Endothelial cell of umbilical vein (primary cell): Measurements from ENCODE around the gene CLN3. TPM values are rescaled to one million over a fixed set of nuclear protein-coding genes. Genes with fewer than 3 reads are reported as not detected.

Experiments used
- BruUV-seq: library from RNA; stranded (reverse); fragments of 400-500 nt; replicated peaks from 2 replicates; lab custom pipeline; 2021; lab: Mats Ljungman, UMichigan
- CTCF ChIA-PET: fragments of 300-600, 350-600 bp; sonication (Branson Sonifier 250); formaldehyde crosslinking; loops from one replicate; lab custom pipeline; 2021; ENCODE audit warnings: antibody characterized with exemption, inconsistent platforms; lab: Charles Lee
- POLR2A ChIA-PET: fragments of 300-600, 350-600 bp; sonication (Branson Sonifier 250); formaldehyde crosslinking; loops from one replicate; lab custom pipeline; 2021; ENCODE audit warnings: antibody characterized with exemption, inconsistent platforms; lab: Charles Lee
- DNase-seq: peaks from one replicate; pipeline ENCODE4 v3.0.0-alpha.2; 2011; ENCODE audit warnings: low read depth, low spot score
- FAIRE-seq: peaks from 2 replicates; lab custom pipeline; 2011; peaks lifted over from hg19 to GRCh38; lab: Jason Lieb, UNC
- H2AFZ ChIP-seq: 2 replicates; pipeline ENCODE4 v1.6.0; 2012; ENCODE audit warnings: low read depth, low read length, control low read depth, inconsistent platforms
- H3K27ac ChIP-seq: 2 replicates; pipeline ENCODE4 v1.5.1; 2011; ENCODE audit warnings: low read depth, mild to moderate bottlenecking, control low read depth, low read length, moderate library complexity; ENCODE audit not compliant: insufficient read depth
- H3K27me3 ChIP-seq, 2 experiments: 2 replicates each; pipeline versions ENCODE4 v1.6.0 to v1.6.1; 2011; ENCODE audit warnings: low read length in 2 of 2, mixed read lengths in 1 of 2; ENCODE audit not compliant: control insufficient read depth in 2 of 2, insufficient read depth in 2 of 2
- H3K36me3 ChIP-seq, 2 experiments: 2 replicates in 1 of 2; 3 replicates in 1 of 2; pipeline ENCODE4 v1.5.1; 2011; ENCODE audit warnings: low read length in 2 of 2, mild to moderate bottlenecking in 1 of 2, moderate library complexity in 1 of 2; ENCODE audit not compliant: control insufficient read depth in 2 of 2, insufficient read depth in 2 of 2; ENCODE audit errors: extremely low read depth in 1 of 2
- H3K4me1 ChIP-seq: 3 replicates; pipeline ENCODE4 v1.5.1; 2011; ENCODE audit warnings: mild to moderate bottlenecking, low read length; ENCODE audit not compliant: control insufficient read depth, insufficient read depth; ENCODE audit errors: extremely low read depth
- H3K4me2 ChIP-seq: 2 replicates; pipeline ENCODE4 v1.6.1; 2011; ENCODE audit warnings: low read length, control low read depth, mixed read lengths; ENCODE audit not compliant: insufficient read depth
- H3K4me3 ChIP-seq, 3 experiments: fragments of 200-600 bp in 1 of 3; sonication (generic), shearing (Covaris generic) in 1 of 3; replicated peaks in 1 of 3; 2 replicates each; pipeline ENCODE4 v1.5.1; 2011 to 2016; ENCODE audit warnings: control low read depth in 3 of 3, low read length in 3 of 3, mild to moderate bottlenecking in 2 of 3, inconsistent platforms in 1 of 3, low read depth in 1 of 3, moderate library complexity in 1 of 3; ENCODE audit not compliant: insufficient read depth in 1 of 3
- H3K79me2 ChIP-seq: 2 replicates; pipeline ENCODE4 v1.6.0; 2012; ENCODE audit warnings: low read length, inconsistent platforms; ENCODE audit not compliant: control insufficient read depth, insufficient read depth
- H3K9ac ChIP-seq: replicated peaks from 2 replicates; pipeline ENCODE3; 2011; ENCODE audit warnings: low read length, control low read depth; ENCODE audit not compliant: insufficient read depth; ENCODE audit errors: extremely low read depth
- H3K9me1 ChIP-seq: replicated peaks from 3 replicates; pipeline ENCODE4 v1.6.0; 2011; ENCODE audit warnings: mild to moderate bottlenecking, low read length; ENCODE audit not compliant: control insufficient read depth, insufficient read depth; ENCODE audit errors: extremely low read depth
- H3K9me3 ChIP-seq: replicated peaks from 2 replicates; pipeline ENCODE4 v1.5.1; 2012; ENCODE audit warnings: low read length, inconsistent platforms; ENCODE audit not compliant: control insufficient read depth, insufficient read depth
- H4K20me1 ChIP-seq: replicated peaks from 2 replicates; pipeline ENCODE3; 2011; ENCODE audit warnings: mild to moderate bottlenecking, low read length; ENCODE audit not compliant: control insufficient read depth, insufficient read depth; ENCODE audit errors: extremely low read depth
- CTCF ChIP-seq, 2 donors: IDR thresholded peaks; 1 replicate in 1 of 2; 2 replicates in 1 of 2; pipeline ENCODE4 v1.5.1; 2011; ENCODE audit warnings: low read length in 2 of 2, mild to moderate bottlenecking in 2 of 2, moderate library complexity in 2 of 2, control low read depth in 1 of 2, inconsistent platforms in 1 of 2, low read depth in 1 of 2; ENCODE audit not compliant: insufficient read depth in 1 of 2; ENCODE audit errors: extremely low read depth in 1 of 2
- EZH2 ChIP-seq: IDR thresholded peaks from 2 replicates; pipeline ENCODE4 v1.6.1; 2012; ENCODE audit warnings: borderline replicate concordance, low read depth, mild to moderate bottlenecking, moderate library complexity, low read length, inconsistent platforms; ENCODE audit not compliant: severe bottlenecking
- FOS ChIP-seq: IDR thresholded peaks from 2 replicates; pipeline ENCODE4 v1.6.1; 2011; ENCODE audit warnings: mild to moderate bottlenecking, low read length, moderate library complexity, borderline replicate concordance; ENCODE audit not compliant: insufficient read depth
- GATA2 ChIP-seq: IDR thresholded peaks from 2 replicates; pipeline ENCODE4 v1.7.0; 2011; ENCODE audit warnings: low read depth, mild to moderate bottlenecking, moderate library complexity, mixed read lengths, low read length; ENCODE audit not compliant: insufficient read length, insufficient read depth
- JUN ChIP-seq: IDR thresholded peaks from 2 replicates; pipeline ENCODE4 v1.6.1; 2011; ENCODE audit warnings: borderline replicate concordance, low read depth; ENCODE audit not compliant: insufficient read length, insufficient read depth
- MAX ChIP-seq: IDR thresholded peaks from 2 replicates; pipeline ENCODE4 v1.6.1; 2011; ENCODE audit not compliant: insufficient read depth, insufficient read length
- POLR2A ChIP-seq: IDR thresholded peaks from 2 replicates; pipeline ENCODE4 v1.6.1; 2012; ENCODE audit warnings: low read depth, mild to moderate bottlenecking, control low read depth, low read length
- dilution Hi-C: fragments of 300-500 bp; cut with MboI; formaldehyde crosslinking; loops from one replicate; pipeline ENCODE4 v1.15.0; 2019; ENCODE audit warnings: low sequenced_read_pairs; ENCODE audit not compliant: extremely low pct_ligation_motif_present
- intact Hi-C: fragments of 100-400 bp; cut with micrococcal nuclease; formaldehyde crosslinking; loops from one replicate; pipeline ENCODE4 v1.10.0; 2022
- polyA plus RNA-seq, 4 experiments: library from polyadenylated mRNA; depleted of rRNA in 3 of 4; stranded (reverse) in 3 of 4; unstranded in 1 of 4; fragments of >200 nt; gene quantifications; 2 replicates each; pipeline versions ENCODE4 v1.2.1 to v1.2.3, GENCODE V29; 2011 to 2012; ENCODE audit warnings: missing spikeins in 1 of 4
- total RNA-seq: library from RNA; stranded (reverse); gene quantifications from 2 replicates; pipeline ENCODE4 v1.2.3, GENCODE V29; 2021

CLN3 gene
- total and polyA plus RNA-seq, 2 donors (not counting 3 experiments of a cell fraction or from before 2014, with no cell fraction given), result 40.2 to 76.1 TPM

- BruUV-seq, result no TSS peak
These were observed 5.0 kb upstream of the CLN3 start for GRCh38 chr16:28496844-28497243.

More at GRCh38 chr16:28496844-28497243, 5.0 kb upstream of the CLN3 start:
- H3K79me2 ChIP-seq, result no peaks in the 10 kb centered on the region
- H3K9me1 ChIP-seq, result no peaks in the 10 kb centered on the region
- no peaks in the 10 kb centered on the region for H4K20me1 ChIP-seq
- H3K4me2 ChIP-seq, result no peak overlapping the region
- H3K4me1 ChIP-seq, result no peaks in the 10 kb centered on the region
- no peak overlapping the region for H3K27ac ChIP-seq
- no peaks in the 10 kb centered on the region for H3K27me3 ChIP-seq
- DNase-seq (no peak), FAIRE-seq (no peak)
- H3K9ac ChIP-seq, result no peak overlapping the region
- dilution Hi-C loops, result no loop called here
- TF ChIP-seq EZH2 (no peak), MAX (no peak), FOS (no peak), GATA2 (no peak), JUN (no peak), POLR2A (no peak), CTCF (IDR thresholded peaks at IDR 0.05; ENCODE audit: extremely low read depth in 1 of 2, insufficient read depth in 1 of 2, low read depth in 1 of 2, low read length in 2 of 2) (no peak)
- H3K36me3 ChIP-seq, result no peaks in the 10 kb centered on the region
- no peaks in the 10 kb centered on the region for H3K9me3 ChIP-seq
- POLR2A ChIA-PET, result no interaction called here
- intact Hi-C loops, result no loop called here
- H2AFZ ChIP-seq, result no peak overlapping the region
- no peak overlapping the region for H3K4me3 ChIP-seq
- CTCF ChIA-PET, result no interaction called here
